Activated CD4-positive, alpha-beta T cell treated with anti-CD3 and anti-CD28 coated beads, Interleukin-2, Interleukin-4, amounts not matched to agents 100 ng/mL and 50 ng/mL, durations not matched to agents 16 hours and 8 hours (primary cell): ENCODE results near the gene PTPRN2.

Experiments
- DNase-seq: peaks from one replicate; pipeline ENCODE4 v3.0.0-alpha.2; 2020; ENCODE audit warnings: low spot score

PTPRN2 gene

GRCh38 chr7:158094671-158095226, 492.9 kb downstream of the PTPRN2 start:
- no peak for DNase-seq

DNA sequence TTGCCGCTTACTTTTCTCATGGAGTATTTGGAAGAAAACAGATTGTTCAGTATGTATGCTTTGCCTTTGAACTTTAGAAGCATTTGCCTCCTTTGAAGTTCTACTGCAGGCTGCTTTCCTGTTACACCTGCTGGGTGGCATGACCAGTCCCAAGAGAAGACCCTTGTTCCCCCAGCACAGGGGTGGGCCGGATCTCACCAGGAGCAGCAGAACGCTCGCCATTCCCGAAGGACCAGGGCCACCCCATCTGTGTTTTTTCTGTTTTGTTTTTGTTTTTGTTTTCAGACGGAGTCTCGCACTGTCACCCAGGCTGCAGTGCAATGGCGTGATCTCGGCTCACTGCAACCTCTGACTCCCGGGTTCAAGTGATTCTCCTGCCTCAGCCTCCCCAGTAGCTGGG, 493.6 kb downstream of the PTPRN2 start:
- DNase-seq, result no peak

DNA sequence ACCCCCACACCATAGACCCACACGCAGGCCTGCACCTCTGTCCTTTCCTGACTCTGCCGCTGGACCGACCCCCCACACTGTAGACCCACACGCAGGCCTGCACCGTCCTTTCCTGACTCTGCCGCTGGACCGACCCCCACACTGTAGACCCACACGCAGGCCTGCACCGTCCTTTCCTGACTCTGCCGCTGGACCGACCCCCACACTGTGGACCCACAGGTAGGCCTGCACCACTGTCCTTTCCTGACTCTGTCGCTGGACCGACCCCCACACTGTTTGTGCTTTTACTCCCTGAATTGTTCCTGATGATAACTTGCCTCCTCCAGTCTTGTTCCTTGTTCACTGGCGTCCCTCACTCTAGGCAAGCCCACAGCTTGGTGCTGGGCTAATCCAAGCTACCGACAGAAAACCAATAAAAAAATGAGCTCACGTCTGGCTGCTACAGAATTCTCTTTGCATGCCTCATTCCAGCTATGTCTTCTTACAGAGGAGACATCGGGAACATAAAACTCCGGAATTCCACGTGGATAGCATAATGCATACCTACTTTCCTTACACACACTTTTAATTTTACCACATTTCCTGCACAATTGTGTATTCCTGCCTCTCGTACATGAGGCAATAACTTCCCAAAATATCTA, 494.3 kb downstream of the PTPRN2 start:
- no peak for DNase-seq

GRCh38 chr7:158087196-158087595, 500.4 kb downstream of the PTPRN2 start:
- DNase-seq, result no peak

DNA sequence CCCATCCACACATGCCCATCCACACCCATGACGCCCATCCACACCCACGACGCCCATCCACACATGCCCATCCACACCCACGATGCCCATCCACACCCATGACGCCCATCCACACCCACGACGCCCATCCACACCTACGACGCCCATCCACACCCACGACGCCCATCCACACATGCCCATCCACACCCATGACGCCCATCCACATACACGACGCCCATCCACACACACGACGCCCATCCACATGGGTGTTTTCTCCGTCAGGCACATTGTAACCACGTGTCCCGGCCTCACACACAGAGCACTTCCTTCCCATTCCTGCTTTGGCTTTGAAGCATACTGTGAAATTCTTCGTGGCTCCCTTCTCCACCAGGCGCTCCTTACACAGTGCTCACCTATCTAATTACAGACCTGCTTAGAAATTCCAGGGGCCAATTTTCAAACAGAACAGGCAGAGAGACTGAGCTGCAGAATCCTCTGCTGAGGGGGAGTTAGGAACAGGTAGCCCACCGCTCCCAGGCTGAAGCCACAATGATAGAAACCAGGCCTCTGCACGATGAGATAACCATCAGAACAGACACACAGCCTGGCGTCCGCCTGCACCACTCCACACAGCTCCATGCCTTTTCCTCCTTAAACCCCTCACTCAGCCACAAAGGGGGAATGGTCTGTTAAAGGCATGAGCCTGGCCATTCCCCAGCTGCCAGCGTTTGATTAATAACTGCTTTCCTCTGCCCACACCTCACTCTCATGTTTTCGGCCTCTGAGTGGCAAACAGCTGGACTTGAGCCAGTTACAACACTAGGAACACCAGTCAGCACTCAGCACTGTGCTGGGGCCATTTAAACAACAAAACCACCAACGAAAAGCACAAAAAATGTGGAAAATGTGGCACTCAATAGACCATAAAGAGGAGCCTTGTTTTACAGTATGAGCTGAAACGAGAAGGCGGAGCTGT, 501.6 kb downstream of the PTPRN2 start:
- DNase-seq, result no peak

DNA sequence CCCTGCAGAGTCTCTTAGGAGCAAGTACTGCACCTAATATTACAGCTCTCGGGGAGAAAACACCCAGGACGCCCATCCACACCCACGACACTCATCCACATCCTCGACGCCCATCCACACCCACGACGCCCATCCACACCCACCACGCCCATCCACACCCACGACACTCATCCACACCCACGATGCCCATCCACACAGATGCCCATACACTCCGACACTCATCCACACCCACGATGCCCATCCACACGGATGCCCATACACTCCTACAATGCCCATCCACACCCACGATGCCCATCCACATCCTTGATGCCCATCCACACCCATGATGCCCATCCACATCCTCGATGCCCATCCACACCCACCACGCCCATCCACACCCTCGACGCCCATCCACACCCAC, 503.1 kb downstream of the PTPRN2 start:
- no peak for DNase-seq

- DNase-seq, result no peak
Measured at GRCh38 chr7:158083526-158084310, 503.9 kb downstream of the PTPRN2 start.

- DNase-seq, result no peak
Measured at GRCh38 chr7:158082761-158083160, 504.9 kb downstream of the PTPRN2 start.

- DNase-seq, result no peak
Measured at GRCh38 chr7:158080899-158081445, 506.7 kb downstream of the PTPRN2 start.

DNA sequence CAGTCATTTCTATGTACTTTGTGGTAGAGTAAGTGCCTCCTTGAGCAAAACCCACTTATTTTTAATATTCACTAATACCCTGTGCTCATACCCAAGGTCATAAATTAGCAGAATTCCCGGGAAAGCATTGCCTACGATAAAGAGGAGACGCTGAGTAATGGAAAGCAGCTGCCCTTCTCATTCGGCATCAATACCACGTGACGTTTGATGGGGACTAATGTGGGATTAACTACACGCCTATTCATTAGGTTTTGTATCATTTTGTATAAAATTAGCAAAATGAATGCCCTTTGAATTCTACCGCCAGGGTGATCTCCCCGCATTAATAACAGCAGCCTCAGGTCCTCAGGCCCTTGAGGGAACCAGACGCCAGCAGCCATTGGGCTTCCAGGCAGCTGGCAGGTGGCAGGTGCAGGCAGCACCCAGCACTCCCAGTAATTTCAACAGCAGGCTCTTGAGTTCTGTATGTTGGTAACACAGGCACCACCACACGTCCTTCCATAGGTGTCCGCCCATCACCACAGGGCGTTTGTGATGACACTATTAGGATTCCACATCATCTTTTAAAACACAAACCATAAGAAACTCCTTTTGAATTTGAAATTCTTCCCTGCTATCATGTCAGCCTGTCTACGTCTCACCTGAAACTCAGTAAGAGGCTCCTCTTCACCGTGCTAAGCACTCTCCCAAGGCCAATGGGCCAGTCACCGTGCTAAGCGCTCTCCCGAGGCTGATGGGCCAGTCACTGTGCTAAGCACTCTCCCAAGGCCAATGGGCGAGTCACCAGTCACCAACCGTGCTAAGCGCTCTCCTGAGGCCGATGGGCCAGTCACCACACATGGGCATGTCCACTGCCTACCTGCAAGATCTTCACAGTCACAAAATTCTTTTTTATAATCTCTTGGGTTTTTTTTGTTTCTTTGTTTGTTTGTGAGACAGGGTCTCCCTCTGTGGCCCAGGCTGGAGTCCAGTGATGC, 509.4 kb downstream of the PTPRN2 start:
- no peak for DNase-seq

DNA sequence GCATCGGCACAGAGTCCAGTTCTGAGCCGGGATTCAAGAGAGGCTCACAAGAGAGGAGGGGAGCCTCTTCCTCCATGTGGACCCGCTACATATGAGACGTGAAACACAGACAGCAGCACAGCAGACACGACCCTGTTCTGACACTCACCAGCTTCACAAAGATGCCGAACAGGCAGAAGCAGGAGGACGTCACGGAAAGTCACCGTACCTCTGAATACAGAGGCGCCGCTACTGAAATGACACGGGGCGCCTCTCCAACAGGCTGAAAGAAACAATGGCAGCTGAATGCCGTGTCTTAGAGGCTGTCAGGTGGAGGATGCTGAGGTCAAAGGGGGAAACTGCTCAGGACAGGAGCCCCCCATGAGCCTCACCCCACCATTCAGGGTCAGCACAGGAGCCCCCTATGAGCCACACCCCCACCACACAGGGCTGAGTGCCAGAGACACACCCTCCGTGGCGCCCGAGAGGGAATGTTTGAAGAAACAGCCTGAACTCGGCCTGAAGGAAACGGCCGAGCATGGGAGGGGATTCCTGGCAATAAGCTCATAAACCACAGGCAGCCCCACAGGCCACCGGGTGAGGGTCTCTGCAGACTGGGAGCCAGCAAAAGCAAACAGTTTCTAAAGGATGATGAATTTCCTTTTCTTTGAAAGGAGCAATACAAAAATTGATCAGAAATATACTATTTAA, 510.3 kb downstream of the PTPRN2 start:
- no peak for DNase-seq

GRCh38 chr7:158076656-158077055, 511.0 kb downstream of the PTPRN2 start:
- DNase-seq, result no peak

DNA sequence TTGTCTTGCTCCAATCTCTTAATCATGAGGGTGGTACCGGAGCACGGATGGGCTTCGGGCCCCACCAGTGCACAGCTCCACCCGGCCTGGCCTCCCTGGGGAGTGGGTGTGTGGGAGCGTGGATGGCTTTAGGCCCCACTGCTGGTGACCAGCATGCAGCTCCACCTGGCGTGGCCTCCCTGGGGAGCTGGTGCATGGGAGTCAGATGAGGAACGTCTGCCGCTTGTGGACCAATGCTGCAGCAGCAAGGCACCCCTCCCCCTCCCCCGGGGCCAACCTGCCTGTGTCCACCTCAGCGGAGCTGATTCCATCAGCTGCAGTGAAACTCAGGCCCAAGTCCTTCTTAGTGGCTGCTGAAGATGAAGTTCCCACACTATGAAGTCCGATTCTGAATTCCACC, 511.4 kb downstream of the PTPRN2 start:
- no peak for DNase-seq

GRCh38 chr7:158075633-158076001, 512.0 kb downstream of the PTPRN2 start:
- DNase-seq, result no peak

- no peak for DNase-seq
Measured at GRCh38 chr7:158074896-158075632, 512.6 kb downstream of the PTPRN2 start.

GRCh38 chr7:158073845-158074840, 513.5 kb downstream of the PTPRN2 start:
- no peak for DNase-seq

DNA sequence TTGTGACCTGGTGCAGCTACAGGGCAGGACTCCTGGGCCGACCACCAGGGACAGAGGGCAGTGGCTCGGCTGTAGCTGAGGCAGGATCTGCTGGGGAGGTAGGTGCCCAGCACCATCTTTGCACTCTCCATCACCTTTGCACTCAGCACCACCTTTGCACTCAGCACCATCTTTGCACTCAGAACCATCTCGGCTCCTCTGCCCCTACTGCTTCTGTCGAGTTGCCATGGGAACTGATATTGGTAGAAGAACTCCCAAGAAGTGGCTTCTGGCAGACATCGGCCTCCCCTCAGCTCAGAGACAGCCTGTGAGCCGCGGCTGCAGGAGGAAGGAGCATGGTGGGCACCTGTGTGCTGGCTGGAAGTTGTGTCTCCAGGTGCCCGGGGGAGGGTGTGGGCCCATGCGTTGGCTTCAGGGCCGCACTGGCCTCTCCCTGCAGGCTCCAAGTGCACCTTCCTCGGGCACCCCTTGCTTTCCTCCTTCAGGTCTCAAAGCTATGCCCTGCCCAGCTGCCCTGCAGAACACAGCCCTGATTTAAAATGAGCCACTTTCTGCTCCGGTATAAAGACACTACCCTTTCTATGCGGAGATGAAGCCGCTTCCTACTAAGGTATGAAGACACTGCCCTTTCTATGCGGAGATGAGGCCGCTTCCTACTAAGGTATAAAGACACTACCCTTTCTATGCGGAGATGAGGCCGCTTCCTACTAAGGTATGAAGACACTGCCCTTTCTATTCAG, 514.5 kb downstream of the PTPRN2 start:
- no peak for DNase-seq
